Tibial artery (tissue), 4 donors: ENCODE measurements around the gene GFPT1.

Source experiments
- DNase-seq, 2 donors: peaks; one replicate each; pipeline ENCODE4 v3.0.0-alpha.2; 2019
- H3K27ac ChIP-seq, 2 donors: fragments of 200-600 bp; sonication (generic) in 1 of 2; 1 replicate in 1 of 2; 2 replicates in 1 of 2; pipeline ENCODE4 v1.5.1; 2018 to 2019; ENCODE audit warnings: mild to moderate bottlenecking in 1 of 2
- H3K27me3 ChIP-seq, 2 donors: fragments of 200-600 bp; sonication (generic) in 1 of 2; one replicate each; pipeline versions ENCODE4 v1.5.1 to v1.6.0; 2016 to 2019
- H3K36me3 ChIP-seq, 3 donors: fragments of 200-600 bp; sonication (generic) in 2 of 3; one replicate each; pipeline ENCODE4 v1.5.1; 2016 to 2019; ENCODE audit warnings: mild to moderate bottlenecking in 2 of 3
- H3K4me1 ChIP-seq, 4 donors: fragments of 200-600 bp; sonication (generic) in 2 of 4; 1 replicate in 3 of 4; 2 replicates in 1 of 4; pipeline ENCODE4 v1.5.1; 2016 to 2019
- H3K4me3 ChIP-seq, 2 donors: fragments of 200-600 bp; sonication (generic) in 1 of 2; 1 replicate in 1 of 2; 2 replicates in 1 of 2; pipeline ENCODE4 v1.5.1; 2018 to 2019; ENCODE audit warnings: mild to moderate bottlenecking in 2 of 2
- H3K9me3 ChIP-seq, 3 donors: fragments of 200-600 bp; sonication (generic) in 1 of 3; one replicate each; pipeline ENCODE4 v1.5.1; 2016 to 2019
- CTCF ChIP-seq, 2 experiments: fragments of 200-600 bp in 1 of 2; fragments of 450-650 bp in 1 of 2; IDR thresholded peaks; one replicate each; pipeline ENCODE4 v1.5.1; 2017 to 2019; ENCODE audit warnings: antibody characterized with exemption in 2 of 2, mild to moderate bottlenecking in 1 of 2, moderate library complexity in 1 of 2
- intact Hi-C: fragments of 100-400 bp; cut with DNase I; formaldehyde crosslinking; loops from one replicate; pipeline ENCODE4 v1.15.0; 2023; ENCODE audit warnings: low total_unique reads

GFPT1 gene

DNA sequence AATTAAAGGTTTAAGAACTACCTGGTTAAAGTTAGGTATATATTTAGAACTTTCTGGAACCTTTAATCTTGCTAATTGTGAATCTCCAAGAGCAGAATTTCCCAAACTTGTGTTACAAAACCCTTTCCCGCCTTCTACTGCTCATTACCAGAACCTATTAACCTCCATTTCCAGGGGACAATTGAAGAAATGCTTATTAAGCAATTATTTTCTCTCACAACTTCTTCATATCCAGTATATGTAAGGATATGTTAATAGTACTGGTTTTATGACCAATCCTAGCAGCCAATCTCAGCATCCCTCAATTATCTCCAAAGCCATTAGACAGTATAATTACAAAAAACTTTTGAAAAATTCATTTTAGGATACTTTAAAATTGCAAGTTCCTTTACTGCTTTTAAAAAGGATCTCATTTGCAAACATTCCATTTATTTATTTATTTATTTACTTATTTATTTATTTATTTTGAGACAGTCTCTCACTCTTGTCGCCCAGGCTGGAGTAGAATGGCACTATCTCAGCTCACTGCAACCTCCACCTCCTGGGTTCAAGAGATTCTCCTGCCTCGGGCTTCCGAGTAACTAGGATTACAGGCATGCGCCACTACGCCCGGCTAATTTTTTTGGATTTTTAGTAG lies 3.7 kb downstream of the GFPT1 start:
- no peaks in the 10 kb centered on the region for H3K27me3 ChIP-seq
- DNase-seq: no peak
- H3K4me3 ChIP-seq: no peak overlapping the region
- no peak overlapping the region for H3K27ac ChIP-seq
- no peaks in the 10 kb centered on the region for H3K36me3 ChIP-seq
- TF ChIP-seq CTCF (IDR thresholded peaks at IDR 0.05): no peak
- H3K4me1 ChIP-seq: peaks cover 0 to 64% (median 20%) of the 10 kb centered on the region in 4 donors
- intact Hi-C loops: loop anchor here (10.0 kb wide), 1 partner anchor 52 kb away; the partner anchor contains the start of gene NFU1
- no peaks in the 10 kb centered on the region for H3K9me3 ChIP-seq

- no peak for DNase-seq
- H3K4me1 ChIP-seq: peaks cover 0 to 59% (median 20%) of the 10 kb centered on the region in 4 donors
- H3K4me3 ChIP-seq: no peak overlapping the region
Measured at GRCh38 chr2:69382547-69382946, 4.5 kb downstream of the GFPT1 start.

GRCh38 chr2:69381337-69381737 lies 5.7 kb downstream of the GFPT1 start:
- Histone ChIP-seq H3K27ac (no peak overlapping the region), H3K9me3 (no peaks in the 10 kb centered on the region), H3K27me3 (no peaks in the 10 kb centered on the region), H3K4me1 (peaks cover 0 to 60% (median 20%) of the 10 kb centered on the region in 4 donors), H3K36me3 (no peaks in the 10 kb centered on the region), H3K4me3 (no peak overlapping the region)
- DNase-seq: no peak
- intact Hi-C loops: loop anchor here (10.0 kb wide), 1 partner anchor 53 kb away; the partner anchor contains the start of gene NFU1
- no peak for TF ChIP-seq CTCF (IDR thresholded peaks at IDR 0.05)

More at GRCh38 chr2:69382547-69382946, 4.5 kb downstream of the GFPT1 start:
- Histone ChIP-seq H3K27me3 (no peaks in the 10 kb centered on the region), H3K27ac (no peak overlapping the region), H3K9me3 (no peaks in the 10 kb centered on the region), H3K36me3 (no peaks in the 10 kb centered on the region)
- intact Hi-C loops: loop anchor here (10.0 kb wide), 1 partner anchor 52 kb away; the partner anchor contains the start of gene NFU1
- no peak for TF ChIP-seq CTCF (IDR thresholded peaks at IDR 0.05)

- TF ChIP-seq CTCF (IDR thresholded peaks at IDR 0.05): no peak
Measured at GRCh38 chr2:69380072-69380917, 6.7 kb downstream of the GFPT1 start.

GRCh38 chr2:69376403-69376802 lies 10.6 kb downstream of the GFPT1 start:
- DNase-seq: no peak
- H3K4me1 ChIP-seq: peaks cover 0 to 25% (median 6%) of the 10 kb centered on the region in 4 donors
- H3K4me3 ChIP-seq: no peak overlapping the region
- no peak overlapping the region for H3K27ac ChIP-seq
- H3K27me3 ChIP-seq: no peaks in the 10 kb centered on the region
- intact Hi-C loops: no loop called here
- no peaks in the 10 kb centered on the region for H3K9me3 ChIP-seq
- peaks cover 15 to 25% (median 21%) of the 10 kb centered on the region in 3 donors for H3K36me3 ChIP-seq
- TF ChIP-seq CTCF (IDR thresholded peaks at IDR 0.05): no peak

More at GRCh38 chr2:69380072-69380917, 6.7 kb downstream of the GFPT1 start:
- no peak overlapping the region for H3K27ac ChIP-seq
- no peaks in the 10 kb centered on the region for H3K27me3 ChIP-seq
- H3K4me1 ChIP-seq: peaks cover 0 to 61% (median 18%) of the 10 kb centered on the region in 4 donors
- no peaks in the 10 kb centered on the region for H3K36me3 ChIP-seq
- DNase-seq: no peak
- no peaks in the 10 kb centered on the region for H3K9me3 ChIP-seq
- intact Hi-C loops: loop anchor here (10.0 kb wide), 1 partner anchor 55 kb away; the partner anchor contains the start of gene NFU1
- H3K4me3 ChIP-seq: no peak overlapping the region
